Smooth muscle cell (in vitro differentiated cells): Measurements from ENCODE around the gene ACOX3. TPM values are rescaled to one million over a fixed set of nuclear protein-coding genes. Genes with fewer than 3 reads are reported as not detected.

Source experiments
- DNase-seq: peaks from one replicate; lab custom pipeline; 2025; ENCODE audit not compliant: unreplicated experiment; lab: John Stamatoyannopoulos, UW
- H2AFZ ChIP-seq: fragments of 200-600 bp; sonication (generic); 2 replicates; pipeline ENCODE4 v1.6.0; 2016; ENCODE audit warnings: antibody characterized with exemption, low read depth, mild to moderate bottlenecking
- H3F3A ChIP-seq: fragments of 200-600 bp; sonication (generic); 2 replicates; pipeline ENCODE4 v1.6.0; 2017; ENCODE audit warnings: antibody characterized with exemption, low read depth
- H3K27ac ChIP-seq: fragments of 200-600 bp; sonication (generic); 2 replicates; pipeline ENCODE4 v1.5.1; 2016; ENCODE audit warnings: low read depth, mild to moderate bottlenecking
- H3K27me3 ChIP-seq: fragments of 200-600 bp; sonication (generic); 2 replicates; pipeline ENCODE4 v1.6.1; 2016; ENCODE audit warnings: low read depth, mild to moderate bottlenecking
- H3K36me3 ChIP-seq: fragments of 200-600 bp; sonication (generic); 2 replicates; pipeline ENCODE4 v1.5.1; 2016; ENCODE audit warnings: low read depth
- H3K4me1 ChIP-seq: fragments of 200-600 bp; sonication (generic); 2 replicates; pipeline ENCODE4 v1.5.1; 2016; ENCODE audit warnings: low read depth
- H3K4me2 ChIP-seq: fragments of 200-600 bp; sonication (generic); 2 replicates; pipeline ENCODE4 v1.6.0; 2016; ENCODE audit warnings: mild to moderate bottlenecking
- H3K4me3 ChIP-seq: fragments of 200-600 bp; sonication (generic); 2 replicates; pipeline ENCODE4 v1.5.1; 2016; ENCODE audit warnings: mild to moderate bottlenecking
- H3K79me2 ChIP-seq: fragments of 200-600 bp; sonication (generic); 2 replicates; pipeline ENCODE4 v1.6.0; 2016; ENCODE audit warnings: low read depth, mild to moderate bottlenecking
- H3K9ac ChIP-seq: fragments of 200-600 bp; sonication (generic); 2 replicates; pipeline ENCODE4 v1.6.0; 2016; ENCODE audit warnings: low read depth
- H3K9me3 ChIP-seq: fragments of 200-600 bp; sonication (generic); replicated peaks from 2 replicates; pipeline ENCODE4 v1.5.1; 2016; ENCODE audit warnings: low read depth
- H4K20me1 ChIP-seq: fragments of 200-600 bp; sonication (generic); 2 replicates; pipeline ENCODE4 v1.6.0; 2016; ENCODE audit warnings: low read depth
- CTCF ChIP-seq: fragments of 200-600 bp; sonication (generic); IDR thresholded peaks from 2 replicates; pipeline ENCODE4 v1.5.1; 2017; ENCODE audit warnings: borderline replicate concordance, mild to moderate bottlenecking, antibody characterized with exemption; ENCODE audit not compliant: insufficient read depth, poor library complexity, severe bottlenecking
- WGBS: methylation state at CpG from one replicate; pipeline ENCODE4 v1.1.7; 2016; ENCODE audit warnings: low lambda C conversion rate; 5-methylcytosine and 5-hydroxymethylcytosine counted together
- polyA plus RNA-seq: library from polyadenylated mRNA; unstranded; fragments of >200 nt; fragmentation: Nextera tagmentation; extraction: Ambion mirVana; gene quantifications from 2 replicates; pipeline ENCODE4 v1.2.1, GENCODE V29; 2016
- total RNA-seq: library from RNA; depleted of rRNA; stranded (reverse); fragments of >200 nt; gene quantifications from 2 replicates; pipeline ENCODE4 v1.2.3, GENCODE V29; 2014

ACOX3 gene
- total and polyA plus RNA-seq, 2 experiments from 2014 or later: 25.0 to 27.9 TPM

GRCh38 chr4:8439168-8439567 lies 1.4 kb downstream of the ACOX3 start:
- Histone ChIP-seq H2AFZ (no peak overlapping the region), H3F3A (no peaks in the 10 kb centered on the region), H3K9me3 (no peaks in the 10 kb centered on the region), H3K27ac (no peak overlapping the region), H3K79me2 (peaks cover 50% of the 10 kb centered on the region), H3K4me2 (peak overlapping the region; percentile 100), H3K4me1 (peaks cover 20% of the 10 kb centered on the region), H3K9ac (no peak overlapping the region), H3K36me3 (no peaks in the 10 kb centered on the region), H3K27me3 (no peaks in the 10 kb centered on the region), H3K4me3 (peak overlapping the region; percentile 98), H4K20me1 (peaks cover 10% of the 10 kb centered on the region)
- no peak for DNase-seq
- no peak for TF ChIP-seq CTCF
- 78% methylated on average over 3 of the region's 3 CpGs for WGBS

- Histone ChIP-seq H3K4me2 (no peak overlapping the region), H3K9ac (no peak overlapping the region)
Measured at GRCh38 chr4:8438743-8439142, 1.8 kb downstream of the ACOX3 start.

GRCh38 chr4:8437281-8437680 lies 3.2 kb downstream of the ACOX3 start:
- no peak overlapping the region for H3K9ac ChIP-seq
- H3K9me3 ChIP-seq: no peaks in the 10 kb centered on the region
- no peaks in the 10 kb centered on the region for H3K36me3 ChIP-seq
- H3K27me3 ChIP-seq: no peaks in the 10 kb centered on the region
- no peak overlapping the region for H2AFZ ChIP-seq
- H4K20me1 ChIP-seq: peaks cover 4% of the 10 kb centered on the region
- H3K27ac ChIP-seq: no peak overlapping the region
- H3K4me1 ChIP-seq: peaks cover 16% of the 10 kb centered on the region
- DNase-seq: no peak
- TF ChIP-seq CTCF: no peak
- H3K4me3 ChIP-seq: peak overlapping the region; percentile 22
- WGBS: 82% methylated on average over 13 of the region's 13 CpGs
- H3K4me2 ChIP-seq: no peak overlapping the region
- H3F3A ChIP-seq: no peaks in the 10 kb centered on the region
- peaks cover 31% of the 10 kb centered on the region for H3K79me2 ChIP-seq

More at GRCh38 chr4:8438743-8439142, 1.8 kb downstream of the ACOX3 start:
- H3K4me3 ChIP-seq: no peak overlapping the region
- peaks cover 10% of the 10 kb centered on the region for H4K20me1 ChIP-seq
- H3K9me3 ChIP-seq: no peaks in the 10 kb centered on the region
- 92% methylated on average over 11 of the region's 11 CpGs for WGBS
- peaks cover 20% of the 10 kb centered on the region for H3K4me1 ChIP-seq
- H3F3A ChIP-seq: no peaks in the 10 kb centered on the region
- H3K79me2 ChIP-seq: peaks cover 46% of the 10 kb centered on the region
- H3K27me3 ChIP-seq: no peaks in the 10 kb centered on the region
- H3K27ac ChIP-seq: no peak overlapping the region
- no peaks in the 10 kb centered on the region for H3K36me3 ChIP-seq
- DNase-seq: no peak
- H2AFZ ChIP-seq: no peak overlapping the region
- TF ChIP-seq CTCF: no peak

- no peaks in the 10 kb centered on the region for H3K36me3 ChIP-seq
- H3K79me2 ChIP-seq: peaks cover 16% of the 10 kb centered on the region
- H2AFZ ChIP-seq: no peak overlapping the region
- H3K4me3 ChIP-seq: peak overlapping the region; percentile 4
- WGBS: 69% methylated on average over 5 of the region's 5 CpGs
- H3K27ac ChIP-seq: no peak overlapping the region
- no peak overlapping the region for H3K9ac ChIP-seq
- H3F3A ChIP-seq: no peaks in the 10 kb centered on the region
- DNase-seq: no peak
- H3K4me1 ChIP-seq: peaks cover 4% of the 10 kb centered on the region
- no peaks in the 10 kb centered on the region for H3K9me3 ChIP-seq
- no peaks in the 10 kb centered on the region for H3K27me3 ChIP-seq
- TF ChIP-seq CTCF: no peak
- H4K20me1 ChIP-seq: peaks cover 4% of the 10 kb centered on the region
- no peak overlapping the region for H3K4me2 ChIP-seq
Measured at GRCh38 chr4:8435656-8436121, 4.8 kb downstream of the ACOX3 start.
